GM12874 (cell line): ENCODE measurements around the gene CCN5.

Source experiments
- CTCF ChIP-seq: IDR thresholded peaks from 2 replicates; pipeline ENCODE4 v1.5.1; 2011; ENCODE audit warnings: low read depth, mild to moderate bottlenecking, control low read depth, low read length, moderate library complexity; ENCODE audit not compliant: insufficient read depth

The CCN5 gene

DNA sequence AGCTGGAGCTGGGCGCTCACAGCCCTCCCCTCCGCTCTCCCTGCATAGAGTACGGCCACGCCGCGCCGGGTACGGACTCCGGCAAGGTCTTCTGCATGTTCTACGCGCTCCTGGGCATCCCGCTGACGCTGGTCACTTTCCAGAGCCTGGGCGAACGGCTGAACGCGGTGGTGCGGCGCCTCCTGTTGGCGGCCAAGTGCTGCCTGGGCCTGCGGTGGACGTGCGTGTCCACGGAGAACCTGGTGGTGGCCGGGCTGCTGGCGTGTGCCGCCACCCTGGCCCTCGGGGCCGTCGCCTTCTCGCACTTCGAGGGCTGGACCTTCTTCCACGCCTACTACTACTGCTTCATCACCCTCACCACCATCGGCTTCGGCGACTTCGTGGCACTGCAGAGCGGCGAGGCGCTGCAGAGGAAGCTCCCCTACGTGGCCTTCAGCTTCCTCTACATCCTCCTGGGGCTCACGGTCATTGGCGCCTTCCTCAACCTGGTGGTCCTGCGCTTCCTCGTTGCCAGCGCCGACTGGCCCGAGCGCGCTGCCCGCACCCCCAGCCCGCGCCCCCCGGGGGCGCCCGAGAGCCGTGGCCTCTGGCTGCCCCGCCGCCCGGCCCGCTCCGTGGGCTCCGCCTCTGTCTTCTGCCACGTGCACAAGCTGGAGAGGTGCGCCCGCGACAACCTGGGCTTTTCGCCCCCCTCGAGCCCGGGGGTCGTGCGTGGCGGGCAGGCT lies 35.1 kb downstream of the CCN5 start:
- TF ChIP-seq CTCF: peak; percentile 50

DNA sequence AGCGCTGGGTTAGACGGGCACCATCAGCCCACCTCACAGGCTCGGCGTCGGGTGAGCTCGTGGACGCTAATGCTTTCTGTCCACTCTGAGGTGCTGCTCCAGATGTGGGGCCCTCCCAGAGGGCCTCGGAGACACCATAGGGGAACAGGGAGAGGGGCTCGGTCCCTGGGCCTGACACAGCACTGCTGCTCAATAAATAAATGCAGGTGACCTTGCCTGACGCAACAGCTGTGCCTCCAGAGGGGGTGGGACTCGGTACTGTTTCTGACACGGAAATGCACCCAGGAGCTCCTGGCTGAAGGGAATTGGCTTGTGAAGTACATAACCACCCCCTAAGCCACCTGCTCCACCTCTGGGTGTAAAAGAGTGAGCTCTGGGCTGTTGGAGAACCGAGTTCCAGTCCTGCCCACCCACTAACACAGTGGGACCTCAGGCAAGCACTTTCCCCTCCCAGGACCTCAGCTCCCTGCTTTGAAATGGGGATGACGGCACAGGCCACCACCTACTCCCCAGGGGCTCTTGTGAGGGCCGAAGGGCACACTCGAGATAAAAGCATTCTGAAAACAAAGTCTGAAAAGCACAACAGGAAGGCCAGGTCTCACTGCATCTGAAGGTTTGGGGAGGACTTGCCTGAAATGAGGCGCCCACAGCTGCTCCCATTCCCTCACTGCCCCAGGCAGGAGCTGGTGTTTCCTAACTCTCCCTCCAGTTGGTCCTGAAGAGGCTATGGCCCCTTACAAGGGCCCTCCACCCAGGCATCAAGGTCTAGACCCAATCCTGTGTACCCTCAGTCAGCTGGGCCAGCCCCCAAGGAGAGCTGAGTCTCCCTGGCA lies 37.1 kb downstream of the CCN5 start:
- TF ChIP-seq CTCF: no peak

- no peak for TF ChIP-seq CTCF
Measured at GRCh38 chr20:44754554-44754953, 39.4 kb downstream of the CCN5 start.

GRCh38 chr20:44756011-44756688 lies 41.0 kb downstream of the CCN5 start:
- TF ChIP-seq CTCF: no peak

GRCh38 chr20:44756956-44757355 lies 41.8 kb downstream of the CCN5 start:
- TF ChIP-seq CTCF: no peak

GRCh38 chr20:44758247-44759101 lies 43.3 kb downstream of the CCN5 start:
- no peak for TF ChIP-seq CTCF
